ENCODE measurements around the gene NUAK1.

The NUAK1 gene

GRCh38 chr12:106058256-106059182, 80.2 kb downstream of the NUAK1 start:
- DNase-seq, result no peak

DNA sequence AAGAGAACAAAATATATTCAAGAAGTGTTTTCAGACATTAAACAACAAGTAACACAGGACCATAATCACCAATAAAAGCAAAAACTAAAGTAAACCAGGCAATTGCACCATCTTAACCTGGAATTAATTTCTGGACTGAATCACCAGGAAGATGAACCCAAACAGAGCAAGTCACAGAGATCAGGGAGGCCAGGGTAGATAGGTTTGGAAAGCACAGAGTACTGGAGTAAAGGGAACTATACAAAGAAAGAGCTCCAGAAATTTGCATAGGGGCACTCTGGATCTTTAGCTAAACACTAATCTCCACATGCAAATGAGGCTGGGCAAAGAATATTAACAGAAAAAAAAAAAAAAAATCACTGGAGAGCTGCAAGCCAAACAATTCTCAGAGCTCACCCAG, 84.7 kb downstream of the NUAK1 start:
- no peak for DNase-seq

GRCh38 chr12:106051853-106052531, 86.8 kb downstream of the NUAK1 start:
- DNase-seq, result no peak

- DNase-seq, result no peak
These were observed 89.2 kb downstream of the NUAK1 start for GRCh38 chr12:106049546-106049945.

DNA sequence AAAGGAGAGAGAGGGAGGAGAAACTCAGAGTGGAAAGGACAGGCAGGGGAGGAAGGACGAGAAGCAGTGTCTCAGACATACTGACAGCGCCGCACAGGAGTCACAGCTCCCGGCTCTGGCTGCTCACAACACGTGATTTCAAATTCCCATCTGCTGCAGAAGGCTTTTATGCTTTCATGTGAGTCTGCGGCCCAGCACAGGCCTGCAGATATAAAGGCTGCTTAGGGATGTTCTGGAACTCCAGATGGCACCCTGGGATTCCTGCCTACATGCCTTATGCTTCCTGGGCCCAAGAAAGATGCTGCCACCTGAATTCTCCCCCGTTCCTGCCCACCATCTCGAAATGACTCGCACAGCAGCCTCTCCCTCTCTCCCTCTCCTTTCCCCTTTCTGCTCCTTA, 89.6 kb downstream of the NUAK1 start:
- no peak for DNase-seq

- DNase-seq, result no peak
These were observed 90.1 kb downstream of the NUAK1 start for GRCh38 chr12:106048676-106049075.

- DNase-seq, result no peak
These were observed 90.7 kb downstream of the NUAK1 start for GRCh38 chr12:106048016-106048415.

DNA sequence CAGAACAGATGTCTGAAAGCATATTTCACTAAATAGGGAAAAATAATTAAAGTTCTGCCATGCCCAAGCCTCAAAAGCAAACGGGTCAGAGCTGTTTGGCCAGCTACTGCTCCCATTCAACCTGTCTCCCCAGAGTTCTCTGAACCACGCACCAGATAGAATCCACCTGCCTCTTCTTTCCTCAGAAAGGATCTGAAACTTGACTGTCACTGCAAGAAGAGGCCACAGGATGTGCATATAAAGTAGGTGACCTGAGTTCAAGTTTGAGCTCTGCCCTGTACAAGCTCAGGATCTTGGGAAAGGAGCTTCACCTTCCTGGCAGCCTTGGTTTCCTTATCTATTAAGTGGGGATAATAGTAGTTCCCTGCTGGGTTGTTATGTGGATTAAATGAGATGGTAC, 91.8 kb downstream of the NUAK1 start:
- no peak for DNase-seq

DNA sequence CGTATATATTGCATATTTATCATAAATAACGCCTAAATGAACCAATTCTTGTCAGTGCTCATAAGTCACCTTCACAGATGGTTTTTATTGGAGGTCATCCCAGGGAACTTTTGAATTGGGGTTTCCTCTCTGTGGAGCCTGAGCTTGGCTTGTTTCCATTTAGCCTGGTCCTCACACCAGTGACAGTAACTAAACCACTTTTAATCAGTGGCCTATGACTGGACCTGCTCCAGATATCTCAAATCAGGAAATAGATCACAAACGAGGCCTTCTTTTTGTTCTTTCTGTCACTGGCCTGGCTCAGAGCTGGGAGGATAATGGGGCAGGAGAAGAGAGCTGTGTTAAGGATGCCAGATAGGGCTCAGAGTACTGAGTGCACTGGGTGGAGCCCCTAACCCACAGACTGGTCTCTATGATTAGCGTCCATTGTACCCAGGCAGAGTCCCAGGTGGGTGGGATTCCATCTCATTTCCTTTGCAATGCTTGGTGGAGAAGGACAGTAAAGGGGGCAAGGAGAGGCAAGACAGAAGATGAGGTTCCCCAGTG, 92.4 kb downstream of the NUAK1 start:
- no peak for DNase-seq

GRCh38 chr12:106045251-106045674, 93.5 kb downstream of the NUAK1 start:
- DNase-seq, result no peak

- no peak for DNase-seq
These were observed 94.0 kb downstream of the NUAK1 start for GRCh38 chr12:106044773-106045172.

GRCh38 chr12:106042037-106042436, 96.7 kb downstream of the NUAK1 start:
- no peak for DNase-seq

DNA sequence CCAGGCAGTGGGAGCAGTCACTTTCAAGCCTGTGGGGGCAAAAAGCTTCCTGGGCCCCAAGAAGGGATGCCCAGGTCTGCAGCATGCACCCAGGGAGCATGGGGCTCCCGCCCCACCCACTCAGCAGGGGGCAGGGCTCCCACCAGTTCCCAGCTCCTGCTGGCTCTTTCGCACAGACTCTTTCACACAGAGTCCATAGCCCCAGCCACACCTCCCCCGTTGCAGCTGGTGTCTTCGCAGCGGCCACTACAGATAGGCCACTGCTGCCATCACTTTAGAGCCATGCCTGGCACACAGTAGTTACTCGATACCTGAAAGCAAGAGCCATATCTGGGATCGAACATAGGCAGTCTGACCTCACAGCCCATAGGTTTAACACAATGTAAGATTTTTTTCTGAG, 98.2 kb downstream of the NUAK1 start:
- DNase-seq, result no peak

DNA sequence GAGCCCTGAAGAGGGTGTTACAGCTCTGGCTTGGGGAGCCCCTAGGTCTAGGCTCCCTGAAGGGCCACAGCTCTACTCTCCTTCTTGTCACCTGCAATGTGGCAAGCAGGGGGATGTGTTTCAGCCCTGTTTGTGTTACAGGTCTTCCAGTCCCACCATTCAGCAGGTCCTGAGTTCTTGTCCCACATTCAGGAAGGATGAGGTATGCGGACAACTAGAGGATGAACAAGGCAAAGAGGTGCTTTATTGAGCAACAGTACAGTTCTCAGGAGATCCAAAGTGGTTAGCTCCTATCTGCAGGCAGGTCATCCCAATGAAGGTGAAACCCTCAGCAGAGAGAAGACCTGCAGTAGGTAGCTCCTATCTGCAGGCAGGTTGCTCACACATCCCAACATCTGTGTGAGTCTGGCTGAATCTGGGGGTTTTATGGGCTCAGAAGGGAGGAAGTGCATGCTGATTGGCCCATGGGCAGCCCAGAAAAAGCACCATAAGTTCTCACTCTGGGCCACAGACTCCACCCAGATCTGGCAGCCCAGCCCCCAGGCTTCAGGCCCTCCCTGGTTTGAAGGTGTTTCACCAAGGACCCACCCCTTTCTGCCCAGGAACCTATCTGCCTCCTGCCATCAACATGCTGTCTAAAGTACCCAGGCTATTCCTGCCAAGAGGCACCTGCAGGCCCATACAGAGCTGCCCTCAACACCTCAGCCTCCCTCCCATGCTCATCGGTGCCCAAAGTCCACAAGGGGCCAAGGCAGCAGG, 98.9 kb downstream of the NUAK1 start:
- DNase-seq, result no peak

DNA sequence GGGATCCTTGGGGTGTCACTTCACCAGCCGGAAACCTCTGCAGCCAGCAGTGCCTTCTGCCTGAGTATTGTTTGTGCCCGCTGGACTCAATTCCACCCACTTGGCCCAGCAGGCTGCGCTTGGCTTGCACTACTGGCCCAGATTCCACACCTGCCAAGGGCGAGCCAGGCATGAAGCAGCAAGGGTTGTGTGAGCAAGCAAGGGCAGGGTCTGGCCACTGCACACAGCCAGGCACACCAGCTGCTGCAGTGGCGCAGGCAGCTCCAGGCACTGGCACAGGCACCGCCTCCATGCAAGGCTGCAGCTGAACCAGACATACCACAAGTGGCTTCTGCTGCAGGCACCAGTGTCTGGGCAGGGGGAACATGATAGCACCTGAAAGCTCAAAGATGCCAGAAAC, 99.5 kb downstream of the NUAK1 start:
- DNase-seq, result no peak

DNA sequence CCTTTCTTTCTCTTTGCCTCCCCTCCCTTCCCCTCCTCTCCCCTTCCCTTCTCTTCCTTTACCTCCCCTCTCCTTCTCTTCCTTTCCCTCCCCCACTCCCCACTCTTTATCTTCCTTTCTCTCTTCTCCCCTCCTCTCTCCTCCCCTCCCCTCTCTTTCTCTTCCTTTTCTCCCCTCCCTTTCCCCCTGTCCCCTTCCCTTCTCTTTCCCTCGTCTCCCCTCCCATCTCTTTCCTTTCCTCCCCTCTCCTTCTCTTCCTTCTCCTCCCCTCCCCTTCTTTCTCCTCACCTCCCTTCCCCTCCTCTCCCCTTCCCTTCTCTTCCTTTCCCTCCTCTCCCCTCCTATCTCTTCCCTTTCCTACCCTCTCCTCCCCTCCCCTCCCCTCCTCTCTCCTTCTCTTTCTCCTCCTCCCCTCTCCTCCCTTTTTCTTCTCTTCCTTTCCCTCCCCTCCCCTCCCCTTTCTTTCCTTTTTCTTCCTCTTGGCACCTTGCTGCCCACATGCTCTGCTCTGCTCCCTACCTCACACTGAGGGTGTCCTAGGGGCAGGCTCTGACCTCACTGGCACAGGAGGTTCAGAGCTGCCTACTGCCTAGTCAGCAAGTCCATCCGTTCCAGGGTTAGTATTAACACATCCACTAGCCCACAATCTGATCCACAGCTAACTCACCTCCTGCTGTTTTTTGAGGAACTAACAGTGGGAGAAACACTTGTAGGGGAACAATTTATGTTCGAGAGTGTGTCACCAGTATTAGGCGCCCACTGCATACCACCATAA, 101.0 kb downstream of the NUAK1 start:
- no peak for DNase-seq

DNA sequence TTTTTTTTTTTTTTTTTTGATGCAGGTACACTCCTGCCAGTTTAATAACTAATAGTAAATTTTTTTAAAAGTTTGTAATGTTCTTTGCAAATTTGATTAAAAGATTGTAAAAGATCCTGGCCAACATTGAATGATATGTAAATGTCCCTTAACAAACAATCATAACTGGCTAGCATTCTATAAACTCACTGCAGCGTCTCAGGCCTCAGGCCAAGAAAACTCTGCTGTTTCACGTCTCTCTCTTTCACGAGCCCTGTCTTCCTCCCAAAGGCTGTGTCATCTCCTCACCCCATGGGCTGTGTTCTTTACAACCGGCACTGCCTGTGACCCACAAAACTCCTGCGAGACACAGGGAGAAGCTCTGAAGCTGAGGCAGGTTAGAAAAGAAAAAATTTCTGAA, 103.3 kb downstream of the NUAK1 start:
- no peak for DNase-seq

DNA sequence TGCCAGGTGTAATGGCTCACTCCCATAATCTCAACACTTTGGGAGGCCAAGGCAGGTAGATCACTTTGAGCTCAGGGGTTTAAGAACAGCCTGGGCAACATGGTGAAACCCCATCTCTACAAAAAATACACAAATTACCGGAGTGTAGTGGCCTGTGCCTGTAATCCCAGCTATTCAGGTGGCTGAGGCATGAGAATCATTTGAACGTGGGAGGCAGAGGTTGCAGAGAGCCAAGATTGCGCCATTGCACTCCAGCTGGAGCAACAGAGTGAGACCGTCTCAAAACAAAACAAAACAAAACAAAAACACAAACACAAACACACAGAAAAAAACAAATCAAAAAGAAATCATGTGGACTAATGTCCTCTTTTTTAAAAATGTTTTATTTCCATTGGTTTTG, 104.4 kb downstream of the NUAK1 start:
- DNase-seq, result no peak

DNA sequence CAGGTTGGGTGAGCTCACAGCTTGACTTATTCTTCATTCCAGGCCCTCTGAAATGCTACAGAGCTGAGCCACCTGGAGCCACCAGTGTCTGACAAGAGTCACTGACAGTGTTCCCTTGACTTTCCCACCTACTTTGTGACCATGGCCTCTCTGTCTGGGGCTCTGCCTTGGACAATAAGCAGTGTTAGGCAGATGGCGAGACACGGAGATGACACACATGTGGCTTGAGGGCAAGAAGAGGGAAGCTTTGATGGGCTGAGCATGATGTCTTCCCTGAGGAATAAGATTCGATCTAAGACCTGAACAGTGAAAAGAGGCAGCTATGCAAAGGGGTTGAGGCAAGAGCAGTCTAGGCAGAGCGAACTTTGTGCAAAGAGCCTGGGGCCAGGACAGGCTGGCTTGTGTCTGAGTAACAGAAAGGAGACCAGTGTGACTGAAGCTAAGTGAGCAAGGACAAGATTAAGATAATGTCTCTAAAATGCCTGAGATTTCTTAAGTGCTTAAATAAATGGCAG, 105.5 kb downstream of the NUAK1 start:
- DNase-seq, result no peak

DNA sequence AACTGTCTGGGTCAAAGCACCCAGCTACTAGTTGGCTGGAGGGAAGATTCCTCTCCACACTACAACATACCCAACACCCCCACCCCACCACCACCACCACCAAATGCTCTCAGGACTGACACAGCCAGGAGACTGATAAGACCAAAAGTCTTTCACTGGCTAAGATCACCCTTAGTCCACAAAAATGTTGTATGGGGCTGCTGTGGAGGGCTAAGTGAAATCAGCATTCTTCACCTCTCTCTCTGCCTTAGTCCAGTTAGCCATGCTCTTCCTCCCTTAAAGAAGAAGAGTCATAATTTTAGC, 106.2 kb downstream of the NUAK1 start:
- no peak for DNase-seq

GRCh38 chr12:106031761-106032622, 106.8 kb downstream of the NUAK1 start:
- peak; percentile 21 for DNase-seq
